Measurements from ENCODE around the gene AFG1L. TPM values are rescaled to one million over a fixed set of nuclear protein-coding genes. Genes with fewer than 3 reads are reported as not detected.

The AFG1L gene
- total RNA-seq, 1 experiment from 2014 or later: 7.9 TPM

GRCh38 chr6:108288742-108289141 lies 6.1 kb upstream of the AFG1L start:
- no peak overlapping the region for H3K4me3 Mint-ChIP-seq
- no peaks in the 10 kb centered on the region for H3K4me1 Mint-ChIP-seq
- ChIA-PET CTCF (no interaction called here), POLR2A (no interaction called here)
- H3K36me3 Mint-ChIP-seq: no peaks in the 10 kb centered on the region
- H3K27me3 Mint-ChIP-seq (ENCODE audit: low read depth): no peaks in the 10 kb centered on the region; the same call in 1 of the 2 replicates
- TF ChIP-seq MLX (CRISPR knock-in tag; IDR thresholded peaks at IDR 0.05): no peak
- TF ChIP-seq ZNF416 (CRISPR knock-in tag; IDR thresholded peaks at IDR 0.05): no peak
- no peak for TF ChIP-seq ZNF232 (CRISPR knock-in tag; IDR thresholded peaks at IDR 0.05)
- no peak for TF ChIP-seq TP53 (CRISPR knock-in tag; IDR thresholded peaks at IDR 0.05)
- TF ChIP-seq ZSCAN18 (CRISPR knock-in tag; IDR thresholded peaks at IDR 0.05): no peak
- TF ChIP-seq USF2 (CRISPR knock-in tag; IDR thresholded peaks at IDR 0.05): no peak
- TF ChIP-seq MXD4 (CRISPR knock-in tag; IDR thresholded peaks at IDR 0.05; ENCODE audit: borderline replicate concordance): no peak
- no peak for TF ChIP-seq ZBTB43 (CRISPR knock-in tag; IDR thresholded peaks at IDR 0.05)
- no peak for TF ChIP-seq E2F5 (CRISPR knock-in tag; IDR thresholded peaks at IDR 0.05)
- TF ChIP-seq CBFB (CRISPR knock-in tag; IDR thresholded peaks at IDR 0.05; ENCODE audit: low read depth): no peak
- TF ChIP-seq SOX15 (CRISPR knock-in tag; IDR thresholded peaks at IDR 0.05): no peak
- no peak for TF ChIP-seq ESRRA (CRISPR knock-in tag; IDR thresholded peaks at IDR 0.05; ENCODE audit: borderline replicate concordance)
- no peak for TF ChIP-seq IRF2 (CRISPR knock-in tag; IDR thresholded peaks at IDR 0.05; ENCODE audit: borderline replicate concordance, low read depth)
- TF ChIP-seq USF1 (CRISPR knock-in tag; IDR thresholded peaks at IDR 0.05): no peak
- no peak for TF ChIP-seq ZNF219 (CRISPR knock-in tag; IDR thresholded peaks at IDR 0.05; ENCODE audit: borderline replicate concordance)
- no peak for TF ChIP-seq PRRX2 (CRISPR knock-in tag; IDR thresholded peaks at IDR 0.05)
- no peak for TF ChIP-seq GRHL2 (CRISPR knock-in tag; IDR thresholded peaks at IDR 0.05; ENCODE audit: insufficient replicate concordance, severe bottlenecking)
- no peak for TF ChIP-seq ZNF263 (CRISPR knock-in tag; IDR thresholded peaks at IDR 0.05; ENCODE audit: low read depth)
- no peak for TF ChIP-seq PREB (CRISPR knock-in tag; IDR thresholded peaks at IDR 0.05; ENCODE audit: borderline replicate concordance)
- no peak for TF ChIP-seq PRDM15 (CRISPR knock-in tag; IDR thresholded peaks at IDR 0.05)
- ATAC-seq (no peak), DNase-seq (ENCODE audit: low spot score) (no peak)
- H3K9me3 Mint-ChIP-seq: no peaks in the 10 kb centered on the region
- H3K27ac Mint-ChIP-seq: 0 out of 2 replicates have a peak overlapping the region, but pooled peaks have one; percentile 26
